CD14-positive monocyte (primary cell): ENCODE measurements around the gene KIAA0753. TPM values are rescaled to one million over a fixed set of nuclear protein-coding genes. Genes with fewer than 3 reads are reported as not detected.

Experiments
- DNase-seq, 3 donors: peaks; one replicate each; pipeline ENCODE4 v3.0.0-alpha.2; 2011 to 2022
- H2AFZ ChIP-seq: 2 replicates; pipeline ENCODE4 v1.6.0; 2012; ENCODE audit warnings: mild to moderate bottlenecking, low read depth, low read length, inconsistent platforms; ENCODE audit not compliant: insufficient read depth, poor library complexity, severe bottlenecking
- H3K27ac ChIP-seq, 2 donors: 1 replicate in 1 of 2; 2 replicates in 1 of 2; pipeline ENCODE4 v1.5.1; 2012 to 2013; ENCODE audit warnings: low read length in 2 of 2, control low read depth in 1 of 2, inconsistent platforms in 1 of 2, low read depth in 1 of 2, mild to moderate bottlenecking in 1 of 2
- H3K27me3 ChIP-seq, 2 donors: one replicate each; pipeline versions ENCODE4 v1.6.0 to v1.6.1; 2011 to 2013; ENCODE audit warnings: low read length in 2 of 2; ENCODE audit not compliant: control insufficient read depth in 2 of 2, insufficient read depth in 2 of 2
- H3K36me3 ChIP-seq, 2 donors: replicated peaks in 1 of 2; 1 replicate in 1 of 2; 2 replicates in 1 of 2; pipeline versions ENCODE4 v1.5.1 to v1.6.1; 2012 to 2013; ENCODE audit warnings: low read length in 2 of 2, control low read depth in 1 of 2, inconsistent platforms in 1 of 2, mild to moderate bottlenecking in 1 of 2; ENCODE audit not compliant: insufficient read depth in 2 of 2, control insufficient read depth in 1 of 2
- H3K4me1 ChIP-seq, 2 donors: 1 replicate in 1 of 2; 2 replicates in 1 of 2; pipeline versions ENCODE4 v1.5.1 to v1.6.1; 2012 to 2013; ENCODE audit warnings: low read length in 2 of 2, control low read depth in 1 of 2, inconsistent platforms in 1 of 2, mild to moderate bottlenecking in 1 of 2, moderate library complexity in 1 of 2; ENCODE audit not compliant: insufficient read depth in 2 of 2, control insufficient read depth in 1 of 2
- H3K4me2 ChIP-seq: replicated peaks from 2 replicates; pipeline ENCODE3; 2012; ENCODE audit warnings: low read length, moderate library complexity, mild to moderate bottlenecking; ENCODE audit not compliant: poor library complexity, severe bottlenecking; ENCODE audit errors: extremely low read depth
- H3K4me3 ChIP-seq, 3 experiments: fragments of 200-600 bp in 1 of 3; sonication (generic) in 1 of 3; replicated peaks in 1 of 3; 1 replicate in 2 of 3; 2 replicates in 1 of 3; pipeline ENCODE4 v1.5.1; 2011 to 2013; ENCODE audit warnings: low read length in 3 of 3, mild to moderate bottlenecking in 3 of 3, control low read depth in 2 of 3, low read depth in 2 of 3, inconsistent platforms in 1 of 3, moderate library complexity in 1 of 3
- H3K79me2 ChIP-seq: 2 replicates; pipeline ENCODE4 v1.6.0; 2012; ENCODE audit warnings: mild to moderate bottlenecking, control low read depth, inconsistent platforms, low read length, moderate library complexity; ENCODE audit not compliant: insufficient read depth
- H3K9ac ChIP-seq: 2 replicates; pipeline ENCODE4 v1.6.0; 2017; ENCODE audit warnings: low read length, mild to moderate bottlenecking; ENCODE audit not compliant: insufficient read depth, poor library complexity, severe bottlenecking
- H3K9me3 ChIP-seq, 2 donors: replicated peaks in 1 of 2; 1 replicate in 1 of 2; 2 replicates in 1 of 2; pipeline versions ENCODE4 v1.5.1 to v1.6.1; 2012 to 2013; ENCODE audit warnings: low read length in 2 of 2, control low read depth in 1 of 2; ENCODE audit not compliant: control insufficient read depth in 1 of 2, insufficient read depth in 1 of 2
- H4K20me1 ChIP-seq: 2 replicates; pipeline ENCODE4 v1.6.0; 2012; ENCODE audit warnings: mild to moderate bottlenecking, low read length, control low read depth, moderate library complexity; ENCODE audit not compliant: insufficient read depth
- H3K27ac Mint-ChIP-seq, 7 donors: one replicate each; pipeline ENCODE4 v1.8.0; 2020; ENCODE audit warnings: mild to moderate bottlenecking in 7 of 7, mixed read lengths in 7 of 7, moderate library complexity in 6 of 7, inconsistent platforms in 2 of 7
- H3K27me3 Mint-ChIP-seq, 3 donors: one replicate each; pipeline ENCODE4 v1.8.0; 2021 to 2022; ENCODE audit warnings: low read depth in 3 of 3, mild to moderate bottlenecking in 3 of 3, mixed read lengths in 3 of 3, moderate library complexity in 3 of 3, inconsistent platforms in 1 of 3
- H3K36me3 Mint-ChIP-seq, 2 donors: one replicate each; pipeline ENCODE4 v1.8.0; 2020; ENCODE audit warnings: mixed read lengths in 2 of 2, inconsistent platforms in 1 of 2, mild to moderate bottlenecking in 1 of 2
- H3K4me1 Mint-ChIP-seq: one replicate; pipeline ENCODE4 v1.8.0; 2020; ENCODE audit warnings: mild to moderate bottlenecking, mixed read lengths
- H3K4me3 Mint-ChIP-seq, 2 donors: one replicate each; pipeline ENCODE4 v1.8.0; 2020; ENCODE audit warnings: mild to moderate bottlenecking in 2 of 2, mixed read lengths in 2 of 2, moderate library complexity in 1 of 2
- H3K9me3 Mint-ChIP-seq, 7 donors: one replicate each; pipeline ENCODE4 v1.8.0; 2020 to 2022; ENCODE audit warnings: mixed read lengths in 7 of 7, mild to moderate bottlenecking in 6 of 7, moderate library complexity in 6 of 7, inconsistent platforms in 2 of 7
- CTCF ChIP-seq: fragments of 200-600 bp; IDR thresholded peaks from one replicate; pipeline ENCODE4 v1.8.0; 2022; ENCODE audit warnings: antibody characterized with exemption, mild to moderate bottlenecking
- WGBS: methylation state at CpG from one replicate; pipeline ENCODE4 v1.1.5; 2013; ENCODE audit warnings: missing lambda C conversion rate; ENCODE audit not compliant: insufficient coverage; 5-methylcytosine and 5-hydroxymethylcytosine counted together
- intact Hi-C, 2 donors: fragments of 100-400 bp; cut with micrococcal nuclease; formaldehyde crosslinking; loops; one replicate each; pipeline versions ENCODE4 v1.15.0 to v1.15.1; 2023
- polyA plus RNA-seq, 3 donors: library from polyadenylated mRNA; depleted of rRNA in 1 of 3; unstranded in 2 of 3; stranded (reverse) in 1 of 3; fragments of 300-500 nt in 2 of 3; fragments of >200 nt in 1 of 3; fragmentation: Illumina TruSeq in 2 of 3; gene quantifications; 1 replicate in 2 of 3; 2 replicates in 1 of 3; pipeline ENCODE4 v1.2.3, GENCODE V29; 2012 to 2021

KIAA0753 gene
- polyA plus RNA-seq, 3 donors: 1.7 to 6.6 (median 3.5) TPM

GRCh38 chr17:6556121-6557039, 84.1 kb downstream of the KIAA0753 start, which contains the start of gene PITPNM3:
TSS of gene PITPNM3 (minus strand) at chr17:6556555. CDS start at chr17:6556406, 149 bp downstream.
- peaks cover 68 to 81% (median 77%) of the 10 kb centered on the region in 3 donors for H3K27me3 Mint-ChIP-seq
- peaks cover 10% of the 10 kb centered on the region for H3K4me1 Mint-ChIP-seq

More at GRCh38 chr17:6556121-6557039, 84.1 kb downstream of the KIAA0753 start, which contains the start of gene PITPNM3:
- Mint-ChIP-seq H3K27ac (no peak within 1 kb of the TSS), H3K36me3 (peaks cover 0 to 7% of the 10 kb centered on the region in 2 donors), H3K4me3 (peak within 1 kb of the TSS; percentile 58 to 83), H3K9me3 (peaks cover 1 to 24% (median 7%) of the 10 kb centered on the region in 7 donors)
- Histone ChIP-seq H3K36me3 (no peaks in the 10 kb centered on the region), H4K20me1 (no peaks in the 10 kb centered on the region), H3K9me3 (peaks cover 0 to 18% of the 10 kb centered on the region in 2 donors), H3K4me3 (no peak within 1 kb of the TSS), H3K27me3 (peaks cover 33 to 52% of the 10 kb centered on the region in 2 donors), H3K9ac (no peak within 1 kb of the TSS), H3K27ac (no peak within 1 kb of the TSS), H3K4me2 (peak within 1 kb of the TSS; percentile 51), H3K4me1 (peaks cover 0 to 10% of the 10 kb centered on the region in 2 donors), H2AFZ (no peak within 1 kb of the TSS), H3K79me2 (no peaks in the 10 kb centered on the region)
- TF ChIP-seq CTCF: no peak
- DNase-seq: no peak
- intact Hi-C loops: no loop called here
- 2% methylated on average over 111 of the region's 122 CpGs for WGBS
